DOHH2 (cell line): ENCODE measurements around the gene GNAO1.

Source experiments
- H3F3A ChIP-seq: fragments of 200-600 bp; sonication (generic), shearing (Covaris generic); 2 replicates; pipeline ENCODE4 v1.6.0; 2016; ENCODE audit warnings: antibody characterized with exemption, mild to moderate bottlenecking; ENCODE audit not compliant: control insufficient read depth, insufficient read depth
- H3K27ac ChIP-seq: fragments of 200-600 bp; sonication (generic); 2 replicates; pipeline ENCODE4 v1.5.1; 2014; ENCODE audit warnings: low read depth, mild to moderate bottlenecking, low read length, moderate library complexity
- H3K27me3 ChIP-seq: fragments of 200-600 bp; sonication (generic); 2 replicates; pipeline ENCODE4 v1.6.1; 2014; ENCODE audit warnings: mild to moderate bottlenecking, low read length, mixed read lengths; ENCODE audit not compliant: control insufficient read depth
- H3K36me3 ChIP-seq: fragments of 200-600 bp; sonication (generic); 2 replicates; pipeline ENCODE4 v1.6.1; 2014; ENCODE audit warnings: mild to moderate bottlenecking, low read length, moderate library complexity, mixed read lengths; ENCODE audit not compliant: control insufficient read depth
- H3K4me1 ChIP-seq: fragments of 200-600 bp; sonication (generic); 2 replicates; pipeline ENCODE4 v1.6.1; 2014; ENCODE audit warnings: mild to moderate bottlenecking, low read length, mixed read lengths; ENCODE audit not compliant: control insufficient read depth
- H3K4me2 ChIP-seq: fragments of 200-600 bp; sonication (generic); 2 replicates; pipeline ENCODE4 v1.6.0; 2014; ENCODE audit warnings: mild to moderate bottlenecking, low read length, moderate library complexity
- H3K4me3 ChIP-seq: fragments of 200-600 bp; sonication (generic); 2 replicates; pipeline ENCODE4 v1.5.1; 2014; ENCODE audit warnings: mild to moderate bottlenecking, low read length, mixed read lengths
- H3K79me2 ChIP-seq: fragments of 200-600 bp; sonication (generic); 2 replicates; pipeline ENCODE4 v1.6.1; 2014; ENCODE audit warnings: mild to moderate bottlenecking, low read length, mixed read lengths; ENCODE audit not compliant: control insufficient read depth
- H3K9me2 ChIP-seq: fragments of 200-600 bp; sonication (generic); replicated peaks from 2 replicates; pipeline ENCODE4 v1.6.1; 2014; ENCODE audit warnings: mild to moderate bottlenecking, low read length, mixed read lengths; ENCODE audit not compliant: control insufficient read depth
- H3K9me3 ChIP-seq: fragments of 200-600 bp; sonication (generic); 2 replicates; pipeline ENCODE4 v1.6.1; 2014; ENCODE audit warnings: antibody characterized with exemption, low read length, mixed read lengths; ENCODE audit not compliant: control insufficient read depth, insufficient read depth
- H4K20me1 ChIP-seq: fragments of 200-600 bp; sonication (generic); 2 replicates; pipeline ENCODE4 v1.6.0; 2014; ENCODE audit warnings: low read depth, mild to moderate bottlenecking, antibody characterized with exemption, low read length, moderate library complexity; ENCODE audit not compliant: control insufficient read depth, insufficient read depth
- EZH2phosphoT487 ChIP-seq: fragments of 200-600 bp; sonication (generic); IDR thresholded peaks from 2 replicates; pipeline ENCODE4 v1.6.1; 2017; ENCODE audit warnings: borderline replicate concordance, mild to moderate bottlenecking, antibody characterized with exemption, low read length, moderate library complexity, mixed read lengths
- TF ChIP-seq, protein P1 (sequence below): fragments of 200-600 bp; sonication (generic); IDR thresholded peaks from one replicate; pipeline ENCODE4 v1.5.1; 2014; ENCODE audit warnings: antibody characterized with exemption, mild to moderate bottlenecking, low read depth, low read length; ENCODE audit not compliant: poor library complexity, severe bottlenecking

The GNAO1 gene

DNA sequence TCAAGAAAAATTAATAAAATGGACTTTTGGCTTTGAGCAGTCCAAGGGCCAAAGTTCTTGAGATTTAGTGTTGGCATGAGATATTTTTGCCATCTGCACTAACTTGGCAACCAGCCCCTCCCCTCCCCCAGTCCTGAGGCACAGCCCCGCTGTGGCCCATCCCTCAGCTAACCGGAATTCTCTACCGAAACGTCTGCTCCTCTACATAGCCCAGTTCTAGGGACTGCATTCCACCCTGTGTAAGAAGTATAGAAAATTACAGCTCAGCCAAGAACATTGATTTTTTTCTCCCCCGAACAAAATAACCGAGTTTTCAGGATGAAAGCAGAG, 136.6 kb downstream of the GNAO1 start:
- Histone ChIP-seq H3K79me2 (no peaks in the 10 kb centered on the region), H3K36me3 (no peaks in the 10 kb centered on the region), H3K9me2 (no peaks in the 10 kb centered on the region), H3K4me1 (peaks cover 14% of the 10 kb centered on the region), H4K20me1 (no peaks in the 10 kb centered on the region), H3K27ac (no peak overlapping the region), H3K27me3 (no peaks in the 10 kb centered on the region), H3K4me2 (no peak overlapping the region), H3K4me3 (no peak overlapping the region), H3K9me3 (no peaks in the 10 kb centered on the region), H3F3A (no peaks in the 10 kb centered on the region)
- TF ChIP-seq EZH2phosphoT487, result no peak
- TF ChIP-seq, protein P1, sequence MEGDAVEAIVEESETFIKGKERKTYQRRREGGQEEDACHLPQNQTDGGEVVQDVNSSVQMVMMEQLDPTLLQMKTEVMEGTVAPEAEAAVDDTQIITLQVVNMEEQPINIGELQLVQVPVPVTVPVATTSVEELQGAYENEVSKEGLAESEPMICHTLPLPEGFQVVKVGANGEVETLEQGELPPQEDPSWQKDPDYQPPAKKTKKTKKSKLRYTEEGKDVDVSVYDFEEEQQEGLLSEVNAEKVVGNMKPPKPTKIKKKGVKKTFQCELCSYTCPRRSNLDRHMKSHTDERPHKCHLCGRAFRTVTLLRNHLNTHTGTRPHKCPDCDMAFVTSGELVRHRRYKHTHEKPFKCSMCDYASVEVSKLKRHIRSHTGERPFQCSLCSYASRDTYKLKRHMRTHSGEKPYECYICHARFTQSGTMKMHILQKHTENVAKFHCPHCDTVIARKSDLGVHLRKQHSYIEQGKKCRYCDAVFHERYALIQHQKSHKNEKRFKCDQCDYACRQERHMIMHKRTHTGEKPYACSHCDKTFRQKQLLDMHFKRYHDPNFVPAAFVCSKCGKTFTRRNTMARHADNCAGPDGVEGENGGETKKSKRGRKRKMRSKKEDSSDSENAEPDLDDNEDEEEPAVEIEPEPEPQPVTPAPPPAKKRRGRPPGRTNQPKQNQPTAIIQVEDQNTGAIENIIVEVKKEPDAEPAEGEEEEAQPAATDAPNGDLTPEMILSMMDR, result no peak

DNA sequence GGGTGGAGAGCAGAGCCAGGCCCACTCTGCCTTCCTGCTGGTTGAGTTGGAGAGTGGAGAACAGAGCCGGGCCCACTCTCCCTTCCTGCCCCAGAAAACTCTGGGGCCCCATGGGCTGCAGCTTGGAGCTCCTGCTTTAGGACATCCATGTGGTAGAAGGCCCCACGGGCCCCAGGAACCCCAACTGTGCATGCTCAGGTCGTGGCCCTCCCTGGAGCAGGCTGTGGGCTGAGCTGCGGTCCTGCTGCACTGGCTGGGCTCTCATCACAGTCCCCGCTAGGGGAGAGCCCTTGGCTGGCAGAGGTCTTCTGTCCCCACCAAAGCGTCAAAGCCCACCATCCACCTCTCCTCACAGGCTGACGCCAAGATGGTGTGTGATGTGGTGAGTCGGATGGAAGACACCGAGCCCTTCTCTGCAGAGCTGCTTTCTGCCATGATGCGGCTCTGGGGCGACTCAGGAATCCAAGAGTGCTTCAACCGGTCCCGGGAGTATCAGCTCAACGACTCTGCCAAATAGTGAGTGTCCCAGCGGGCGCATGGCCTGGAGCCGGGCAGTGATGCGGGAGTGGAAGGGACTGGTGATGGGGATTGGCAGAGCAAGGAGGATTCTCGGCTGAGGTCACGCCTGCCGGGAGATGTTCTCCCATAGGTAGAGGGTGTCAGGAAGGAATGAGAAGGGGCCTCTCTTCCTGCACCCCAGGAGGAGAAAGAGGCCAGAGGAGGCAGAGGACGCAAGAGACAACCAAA, 137.2 kb downstream of the GNAO1 start:
- no peak overlapping the region for H3K4me3 ChIP-seq
- H3K27ac ChIP-seq, result no peak overlapping the region
- peaks cover 14% of the 10 kb centered on the region for H3K4me1 ChIP-seq
- no peaks in the 10 kb centered on the region for H3K79me2 ChIP-seq
- H3F3A ChIP-seq, result no peaks in the 10 kb centered on the region
- H3K36me3 ChIP-seq, result no peaks in the 10 kb centered on the region
- H3K27me3 ChIP-seq, result no peaks in the 10 kb centered on the region
- TF ChIP-seq, protein P1, result no peak
- no peak for TF ChIP-seq EZH2phosphoT487
- no peak overlapping the region for H3K4me2 ChIP-seq
- H3K9me3 ChIP-seq, result no peaks in the 10 kb centered on the region
- no peaks in the 10 kb centered on the region for H3K9me2 ChIP-seq
- H4K20me1 ChIP-seq, result no peaks in the 10 kb centered on the region

DNA sequence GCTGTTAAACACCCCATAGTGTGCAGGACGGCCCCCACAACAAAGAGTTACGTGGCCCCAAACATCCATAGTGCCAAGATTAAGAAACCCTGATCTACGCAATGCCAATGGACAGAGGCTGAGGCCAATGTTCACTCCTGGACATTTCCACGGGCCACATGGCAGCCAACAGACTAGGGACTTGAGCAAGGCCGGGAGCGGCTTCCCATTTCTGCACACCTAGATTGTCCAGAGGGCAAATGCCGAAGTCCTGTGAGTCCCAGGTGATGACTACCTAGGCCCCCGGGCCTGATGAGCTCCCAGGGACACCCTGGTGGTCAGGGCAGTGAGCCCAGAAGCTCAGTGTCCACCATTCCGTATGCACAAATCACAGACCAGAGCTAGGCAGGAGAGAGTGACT, 138.6 kb downstream of the GNAO1 start:
- Histone ChIP-seq H3F3A (no peaks in the 10 kb centered on the region), H3K9me2 (no peaks in the 10 kb centered on the region), H3K36me3 (no peaks in the 10 kb centered on the region), H3K79me2 (no peaks in the 10 kb centered on the region), H3K4me2 (no peak overlapping the region), H3K27ac (no peak overlapping the region), H3K4me3 (no peak overlapping the region), H3K9me3 (no peaks in the 10 kb centered on the region), H3K27me3 (no peaks in the 10 kb centered on the region), H4K20me1 (no peaks in the 10 kb centered on the region), H3K4me1 (peaks cover 14% of the 10 kb centered on the region)
- no peak for TF ChIP-seq EZH2phosphoT487
- TF ChIP-seq, protein P1, result no peak
